NCI-H82 treated with DMSO at 0.1 percent for 48 hours (cell line): ENCODE measurements around the gene NETO2.
A peak's percentile ranks its signal among the peaks of the same experiment; 100 is the strongest.
"Not testable (repeated sequence)": the region's sequence is repeated elsewhere in the genome, so short reads cannot be mapped to it uniquely, and the experiment has no call there.

Source experiments
- DNase-seq: peaks from one replicate; lab custom pipeline; 2025; ENCODE audit not compliant: unreplicated experiment; lab: John Stamatoyannopoulos, UW

NETO2 gene, protein sequence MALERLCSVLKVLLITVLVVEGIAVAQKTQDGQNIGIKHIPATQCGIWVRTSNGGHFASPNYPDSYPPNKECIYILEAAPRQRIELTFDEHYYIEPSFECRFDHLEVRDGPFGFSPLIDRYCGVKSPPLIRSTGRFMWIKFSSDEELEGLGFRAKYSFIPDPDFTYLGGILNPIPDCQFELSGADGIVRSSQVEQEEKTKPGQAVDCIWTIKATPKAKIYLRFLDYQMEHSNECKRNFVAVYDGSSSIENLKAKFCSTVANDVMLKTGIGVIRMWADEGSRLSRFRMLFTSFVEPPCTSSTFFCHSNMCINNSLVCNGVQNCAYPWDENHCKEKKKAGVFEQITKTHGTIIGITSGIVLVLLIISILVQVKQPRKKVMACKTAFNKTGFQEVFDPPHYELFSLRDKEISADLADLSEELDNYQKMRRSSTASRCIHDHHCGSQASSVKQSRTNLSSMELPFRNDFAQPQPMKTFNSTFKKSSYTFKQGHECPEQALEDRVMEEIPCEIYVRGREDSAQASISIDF

DNA sequence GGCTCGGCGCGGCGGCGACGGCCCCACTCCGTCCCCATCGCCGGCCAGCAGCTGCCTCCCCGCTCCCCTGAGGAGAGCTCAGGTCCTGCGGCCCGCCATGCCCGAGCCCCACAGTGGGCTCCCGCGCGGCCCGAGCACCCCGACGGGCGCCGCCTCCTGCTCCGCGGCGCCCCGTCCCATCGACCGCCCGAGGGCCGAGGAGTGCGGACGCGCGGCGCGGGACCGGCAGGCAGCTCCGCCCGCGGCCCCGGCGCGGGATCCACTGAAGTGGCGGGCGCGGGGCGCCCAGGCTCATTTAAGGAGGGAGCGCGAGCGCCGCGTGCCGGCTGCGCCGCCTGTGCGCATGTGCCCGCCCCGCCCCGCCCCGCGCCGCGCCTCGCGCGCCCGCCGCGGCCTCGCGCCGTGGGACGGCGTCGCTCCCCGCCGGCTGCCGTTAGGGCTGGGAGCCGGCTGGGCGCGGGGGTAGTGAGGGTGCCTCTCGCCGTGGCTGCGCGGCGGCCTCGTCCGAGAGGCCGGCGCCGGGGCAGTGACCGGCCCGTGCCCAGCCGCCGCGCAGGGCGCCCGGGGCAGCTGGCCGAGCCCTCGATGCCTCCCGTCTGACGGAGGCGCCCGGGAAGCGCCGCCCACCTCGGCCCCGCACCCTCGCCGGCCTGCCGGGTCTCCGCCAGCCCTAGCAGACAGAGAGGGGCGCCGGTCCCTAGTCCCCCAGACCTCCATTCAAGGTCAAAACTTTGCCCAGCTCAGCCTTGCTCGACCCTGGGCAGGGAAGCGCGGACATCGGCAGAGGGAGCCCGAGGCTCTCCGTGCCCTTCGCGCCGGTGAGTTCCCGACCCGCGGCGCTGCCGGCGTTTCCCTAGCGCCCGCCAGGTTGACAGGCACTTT is at the start of gene NETO2:
Gene NETO2, minus strand, starts transcription at position 269 of the 882 bp plus-strand sequence. CDS start 333 bp downstream, outside the sequence.
- DNase-seq = no peak

DNA sequence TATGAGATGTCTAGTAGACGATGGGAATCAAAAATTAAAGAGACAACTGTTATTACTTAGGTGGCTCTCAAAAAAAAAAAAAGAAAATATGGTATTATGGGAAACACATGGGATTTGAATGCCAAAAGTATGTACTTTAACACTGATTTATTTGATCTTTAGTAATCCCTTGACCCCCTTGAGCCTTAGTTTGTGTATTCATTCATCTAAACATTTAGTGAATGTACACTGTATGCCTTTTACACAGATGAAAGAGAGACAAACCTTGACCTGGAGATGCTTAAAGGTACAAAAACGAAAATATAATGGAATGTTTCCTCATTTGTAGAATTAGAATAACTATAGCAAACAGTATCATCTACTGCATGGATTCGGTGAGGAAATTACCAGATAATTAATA is 38.6 kb upstream of the NETO2 start:
- no peak for DNase-seq

- not testable (repeated sequence) for DNase-seq
Observed at GRCh38 chr16:47181066-47181465, 37.3 kb upstream of the NETO2 start.

DNA sequence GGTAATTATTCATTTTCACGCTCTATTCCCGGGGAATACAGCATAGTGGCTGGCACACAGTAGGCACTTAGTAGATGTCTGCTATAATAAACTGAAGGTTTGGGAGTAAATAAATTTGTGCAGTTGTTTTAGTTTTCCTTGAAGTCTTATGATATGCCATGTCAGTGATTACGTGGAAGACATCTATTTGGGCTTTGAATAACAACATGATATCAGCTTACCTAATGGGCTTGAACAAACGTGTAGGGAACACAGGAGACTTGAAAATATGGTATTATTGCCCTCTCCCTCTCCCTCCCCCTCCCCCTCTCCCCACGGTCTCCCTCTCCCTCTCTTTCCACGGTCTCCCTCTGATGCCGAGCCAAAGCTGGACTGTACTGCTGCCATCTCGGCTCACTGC is 36.3 kb upstream of the NETO2 start:
- no peak for DNase-seq

- no peak for DNase-seq
Observed at GRCh38 chr16:47175152-47175551, 31.4 kb upstream of the NETO2 start.

GRCh38 chr16:47162670-47163420 is 19.1 kb upstream of the NETO2 start:
- no peak for DNase-seq

GRCh38 chr16:47161464-47161863 is 17.7 kb upstream of the NETO2 start:
- DNase-seq = no peak

DNA sequence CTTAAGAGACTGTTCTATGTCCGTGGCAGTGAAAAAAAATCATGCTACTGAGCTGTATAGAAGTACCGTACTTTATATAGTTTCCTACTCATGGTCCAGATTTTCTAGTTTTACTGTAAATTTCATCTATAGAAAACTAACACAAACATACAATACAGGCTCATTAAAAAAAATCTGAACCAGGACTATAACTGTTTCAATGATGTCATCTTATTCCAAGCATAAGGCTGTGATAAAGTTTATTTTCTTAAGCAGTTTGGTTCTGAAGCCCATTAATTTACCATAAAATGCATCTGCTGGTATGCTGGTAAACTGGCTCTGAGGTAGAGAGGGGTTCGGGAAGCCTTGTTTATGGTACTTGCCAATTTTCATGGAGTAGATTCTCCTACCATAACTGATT is 16.7 kb upstream of the NETO2 start:
- DNase-seq = no peak

GRCh38 chr16:47158992-47159391 is 15.2 kb upstream of the NETO2 start:
- no peak for DNase-seq

DNA sequence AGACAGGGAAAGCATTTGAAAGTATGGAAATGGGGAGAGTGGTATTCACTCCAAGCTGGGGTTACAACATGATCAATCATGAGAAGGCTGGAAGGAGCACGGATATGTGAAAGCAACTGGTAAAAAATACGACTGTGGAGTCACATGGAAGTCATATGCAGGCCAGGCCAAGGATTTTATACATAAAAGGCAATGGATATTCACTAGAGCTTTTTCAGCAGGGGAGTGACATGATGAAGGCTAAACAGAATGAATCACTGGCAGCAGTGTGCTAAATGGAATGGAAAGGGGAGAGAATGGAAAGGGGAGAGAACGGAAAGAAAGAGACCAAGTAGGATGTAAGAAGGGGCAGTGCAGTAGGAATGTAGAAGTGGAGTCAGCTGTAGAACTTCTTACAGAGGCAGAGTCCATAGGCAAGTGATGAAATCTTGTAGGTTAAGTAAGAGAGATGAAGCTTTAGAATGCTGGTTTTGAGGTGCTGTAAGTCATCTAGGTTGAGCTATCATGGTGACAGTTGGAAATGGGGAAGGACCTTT is 13.0 kb upstream of the NETO2 start:
- no peak for DNase-seq

- not testable (repeated sequence) for DNase-seq
Observed at GRCh38 chr16:47152501-47152900, 8.8 kb upstream of the NETO2 start.

GRCh38 chr16:47150067-47150466 is 6.3 kb upstream of the NETO2 start:
- no peak for DNase-seq

DNA sequence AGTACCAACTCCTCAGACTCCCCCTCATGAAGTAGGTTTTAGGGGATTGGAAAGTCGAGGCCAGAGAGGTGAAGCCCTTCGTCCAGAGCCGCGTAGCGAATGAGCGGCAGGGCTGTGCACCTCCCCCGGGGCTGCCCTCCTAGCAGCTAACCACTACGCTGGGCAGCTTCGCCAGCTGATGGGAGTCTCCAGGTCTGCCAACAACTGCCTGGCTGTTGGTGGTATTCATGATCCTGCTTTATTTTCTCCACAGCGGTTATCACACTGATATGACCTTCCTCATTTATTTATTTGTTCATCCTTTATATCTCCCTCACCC is 773 bp upstream of the NETO2 start:
- DNase-seq = no peak

- peak; percentile 20 for DNase-seq
Observed at GRCh38 chr16:47142821-47143676, 696 bp downstream of the NETO2 start.

DNA sequence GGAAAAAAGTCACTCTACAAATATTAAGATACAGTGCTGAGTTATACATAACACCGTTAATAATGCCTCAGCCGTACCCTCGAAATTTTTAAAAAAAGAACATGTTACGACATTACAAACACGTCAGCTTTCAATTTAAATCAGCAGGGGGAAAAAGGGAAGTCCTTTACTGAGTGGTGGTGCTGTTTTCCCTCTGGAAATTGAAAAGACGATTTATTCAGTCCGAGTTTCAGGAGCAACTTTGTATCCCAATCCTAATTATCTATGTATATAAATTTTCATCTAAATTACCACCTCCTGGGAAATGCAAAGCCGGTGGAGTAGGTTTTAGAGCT is 1.3 kb downstream of the NETO2 start:
- DNase-seq = no peak

GRCh38 chr16:47141773-47142485 is 1.8 kb downstream of the NETO2 start:
- peak; percentile 79 for DNase-seq

DNA sequence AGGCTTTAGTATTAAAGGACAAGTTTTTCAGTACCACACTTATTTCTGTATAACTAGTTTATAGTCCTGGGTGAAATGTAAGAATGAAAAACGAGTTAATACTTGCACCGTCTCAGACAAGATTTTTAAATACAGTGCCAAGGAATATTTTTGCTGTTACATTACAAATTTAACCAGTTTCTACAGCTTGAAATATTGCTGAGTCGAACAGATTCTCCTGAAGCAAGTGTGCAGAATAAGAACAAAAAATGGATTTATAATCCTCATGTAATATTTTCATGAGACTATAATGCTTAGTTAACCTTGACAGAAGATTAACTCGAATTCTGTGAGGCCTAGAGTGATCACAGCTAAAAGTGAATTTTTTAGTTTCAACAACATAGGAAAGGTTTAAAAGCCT is 3.1 kb downstream of the NETO2 start:
- DNase-seq = no peak

DNA sequence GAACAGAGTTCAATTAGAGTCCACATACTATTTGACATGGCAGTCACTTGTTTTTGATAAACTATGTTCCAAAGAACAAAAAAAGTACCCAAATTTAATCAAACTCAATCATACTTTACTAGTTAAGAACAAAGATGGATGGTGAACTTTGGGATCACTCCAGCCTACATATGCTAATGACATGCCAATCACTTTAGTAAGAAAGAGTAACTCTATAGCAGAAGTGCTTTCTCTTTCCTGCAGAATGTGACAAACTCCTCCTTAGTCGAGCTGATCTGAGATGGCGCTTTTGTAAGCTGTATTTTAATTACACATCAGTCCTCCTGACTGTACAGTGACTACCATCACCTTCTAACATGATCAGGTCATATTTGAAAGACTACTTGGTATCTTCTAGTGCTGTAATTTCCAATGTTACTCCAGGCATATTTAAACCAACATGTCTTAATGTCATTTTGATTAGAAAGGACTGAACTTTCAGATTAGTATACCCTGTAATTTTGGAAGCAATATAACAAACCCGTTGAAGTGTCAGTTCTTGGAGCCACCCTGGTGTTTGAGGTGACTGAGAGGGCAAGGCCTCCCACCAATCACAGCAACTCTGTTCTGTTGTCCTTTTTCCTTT is 4.1 kb downstream of the NETO2 start:
- no peak for DNase-seq

GRCh38 chr16:47137925-47138324 is 5.8 kb downstream of the NETO2 start:
- DNase-seq = not testable (repeated sequence)
